Esophagus muscularis mucosa (tissue), 4 donors: ENCODE measurements around the gene TUBA3C.

Experiments used
- CTCF ChIP-seq, 3 experiments: fragments of 200-600 bp in 2 of 3; fragments of 450-650 bp in 1 of 3; sonication (generic) in 2 of 3; IDR thresholded peaks; one replicate each; pipeline ENCODE4 v1.5.1; 2017 to 2019; ENCODE audit warnings: antibody characterized with exemption in 3 of 3, mild to moderate bottlenecking in 2 of 3, moderate library complexity in 1 of 3
- EP300 ChIP-seq: sonication (generic); formaldehyde crosslinking; IDR thresholded peaks from one replicate; pipeline ENCODE4 v1.6.1; 2017; ENCODE audit warnings: antibody characterized with exemption
- POLR2A ChIP-seq: fragments of 450-650 bp; IDR thresholded peaks from one replicate; pipeline ENCODE4 v1.6.1; 2017; ENCODE audit warnings: antibody characterized with exemption, moderate library complexity, mild to moderate bottlenecking, low read depth
- POLR2AphosphoS5 ChIP-seq, 2 donors: sonication (generic); formaldehyde crosslinking; IDR thresholded peaks; one replicate each; pipeline ENCODE4 v1.6.1; 2017; ENCODE audit warnings: antibody characterized with exemption in 2 of 2

DNA sequence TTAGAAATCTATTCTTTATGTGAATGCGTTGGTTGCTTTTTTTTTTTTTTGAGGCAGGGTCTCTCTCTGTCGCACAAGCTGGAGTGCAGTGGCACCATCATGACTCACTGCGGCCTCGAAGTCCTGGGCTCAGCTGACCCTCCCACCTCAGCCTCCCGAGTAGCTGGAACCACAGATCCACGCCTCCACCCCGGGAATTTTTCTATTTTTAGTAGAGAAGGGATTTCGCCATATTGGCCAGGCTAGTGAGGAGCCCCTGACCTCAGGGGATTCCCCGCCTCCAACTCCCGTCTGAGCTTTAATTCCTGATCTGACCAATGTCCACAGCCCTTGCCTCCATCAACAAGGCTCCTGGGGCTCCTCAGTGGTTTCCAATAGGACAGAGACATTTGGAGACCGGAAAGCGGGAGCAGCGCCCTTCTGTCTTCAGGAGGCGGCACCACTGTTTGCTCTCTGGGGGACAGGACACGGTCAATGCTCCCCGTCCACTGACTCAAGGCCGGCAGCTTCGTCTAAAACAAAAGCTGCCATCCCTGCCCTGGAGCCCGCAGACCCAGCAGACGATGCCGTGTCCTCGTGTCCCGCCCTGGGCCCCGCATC is 503 bp downstream of the TUBA3C start:
- TF ChIP-seq CTCF (IDR thresholded peaks at IDR 0.05) (no peak), POLR2A (no peak), POLR2AphosphoS5 (IDR thresholded peaks at IDR 0.05) (no peak), EP300 (no peak)
